ENCODE measurements around the gene SCN1B. TPM values are rescaled to one million over a fixed set of nuclear protein-coding genes. Genes with fewer than 3 reads are reported as not detected.

The SCN1B gene
- polyA plus RNA-seq, 1 donor from 2014 or later, result 1.5 TPM

DNA sequence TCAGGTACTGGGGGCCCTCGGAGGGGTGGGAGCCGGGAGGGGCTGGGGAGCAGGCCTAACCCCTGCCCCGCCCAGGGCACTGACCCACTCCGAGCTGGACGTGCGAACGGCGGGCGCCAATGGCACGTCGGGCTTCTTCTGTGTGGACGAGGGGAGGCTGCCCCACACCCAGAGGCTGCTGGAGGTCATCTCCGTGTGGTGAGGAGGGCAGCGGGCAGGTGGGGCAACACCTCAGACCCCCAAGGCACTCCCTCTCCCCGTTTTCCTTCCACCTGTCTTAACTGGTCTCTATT is 29.5 kb downstream of the SCN1B start:
- no peaks in the 10 kb centered on the region for H3K27me3 ChIP-seq (ENCODE audit: insufficient read depth, low read depth, low read length)

DNA sequence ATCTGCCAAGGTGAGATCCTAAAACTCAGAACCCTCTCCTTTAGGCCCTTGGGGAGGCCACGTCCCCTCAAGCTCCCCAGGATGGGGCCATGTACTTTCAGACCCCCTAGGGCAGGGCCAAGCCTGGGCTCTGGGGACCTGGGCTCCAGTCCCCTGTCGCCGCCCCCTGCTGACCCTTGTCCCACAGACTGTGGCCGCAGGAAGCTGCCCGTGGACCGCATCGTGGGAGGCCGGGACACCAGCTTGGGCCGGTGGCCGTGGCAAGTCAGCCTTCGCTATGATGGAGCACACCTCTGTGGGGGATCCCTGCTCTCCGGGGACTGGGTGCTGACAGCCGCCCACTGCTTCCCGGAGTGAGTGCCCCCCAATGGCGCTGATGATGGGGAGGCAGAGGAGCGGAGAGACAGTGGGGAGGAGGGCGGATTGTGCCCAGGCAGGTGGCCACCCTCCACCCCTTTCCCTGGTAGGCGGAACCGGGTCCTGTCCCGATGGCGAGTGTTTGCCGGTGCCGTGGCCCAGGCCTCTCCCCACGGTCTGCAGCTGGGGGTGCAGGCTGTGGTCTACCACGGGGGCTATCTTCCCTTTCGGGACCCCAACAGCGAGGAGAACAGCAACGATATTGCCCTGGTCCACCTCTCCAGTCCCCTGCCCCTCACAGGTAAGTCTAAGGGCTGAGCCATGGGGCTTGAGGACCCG is 30.0 kb downstream of the SCN1B start:
- H3K9me3 ChIP-seq (ENCODE audit: low read length), result no peaks in the 10 kb centered on the region
- H3K9ac ChIP-seq (ENCODE audit: low read length), result no peak overlapping the region
- no peaks in the 10 kb centered on the region for H3K36me3 ChIP-seq (ENCODE audit: insufficient read depth, low read length)
- no peaks in the 10 kb centered on the region for H3K79me2 ChIP-seq (replicated peaks; ENCODE audit: insufficient read depth, low read length)
- no peaks in the 10 kb centered on the region for H3K9me2 ChIP-seq (ENCODE audit: insufficient read depth, low read length)
- H3K4me3 ChIP-seq (ENCODE audit: low read length), result no peak overlapping the region
- TF ChIP-seq EZH2 (IDR thresholded peaks at IDR 0.05; ENCODE audit: borderline replicate concordance, insufficient read depth, low read length, poor library complexity, severe bottlenecking) (no peak), SMC3 (conservative IDR thresholded peaks at IDR 0.05; ENCODE audit: poor library complexity) (no peak), RAD21 (conservative IDR thresholded peaks at IDR 0.05) (no peak), EP300 (conservative IDR thresholded peaks at IDR 0.05; ENCODE audit: poor library complexity, severe bottlenecking) (no peak)
- TF ChIP-seq, protein P1, sequence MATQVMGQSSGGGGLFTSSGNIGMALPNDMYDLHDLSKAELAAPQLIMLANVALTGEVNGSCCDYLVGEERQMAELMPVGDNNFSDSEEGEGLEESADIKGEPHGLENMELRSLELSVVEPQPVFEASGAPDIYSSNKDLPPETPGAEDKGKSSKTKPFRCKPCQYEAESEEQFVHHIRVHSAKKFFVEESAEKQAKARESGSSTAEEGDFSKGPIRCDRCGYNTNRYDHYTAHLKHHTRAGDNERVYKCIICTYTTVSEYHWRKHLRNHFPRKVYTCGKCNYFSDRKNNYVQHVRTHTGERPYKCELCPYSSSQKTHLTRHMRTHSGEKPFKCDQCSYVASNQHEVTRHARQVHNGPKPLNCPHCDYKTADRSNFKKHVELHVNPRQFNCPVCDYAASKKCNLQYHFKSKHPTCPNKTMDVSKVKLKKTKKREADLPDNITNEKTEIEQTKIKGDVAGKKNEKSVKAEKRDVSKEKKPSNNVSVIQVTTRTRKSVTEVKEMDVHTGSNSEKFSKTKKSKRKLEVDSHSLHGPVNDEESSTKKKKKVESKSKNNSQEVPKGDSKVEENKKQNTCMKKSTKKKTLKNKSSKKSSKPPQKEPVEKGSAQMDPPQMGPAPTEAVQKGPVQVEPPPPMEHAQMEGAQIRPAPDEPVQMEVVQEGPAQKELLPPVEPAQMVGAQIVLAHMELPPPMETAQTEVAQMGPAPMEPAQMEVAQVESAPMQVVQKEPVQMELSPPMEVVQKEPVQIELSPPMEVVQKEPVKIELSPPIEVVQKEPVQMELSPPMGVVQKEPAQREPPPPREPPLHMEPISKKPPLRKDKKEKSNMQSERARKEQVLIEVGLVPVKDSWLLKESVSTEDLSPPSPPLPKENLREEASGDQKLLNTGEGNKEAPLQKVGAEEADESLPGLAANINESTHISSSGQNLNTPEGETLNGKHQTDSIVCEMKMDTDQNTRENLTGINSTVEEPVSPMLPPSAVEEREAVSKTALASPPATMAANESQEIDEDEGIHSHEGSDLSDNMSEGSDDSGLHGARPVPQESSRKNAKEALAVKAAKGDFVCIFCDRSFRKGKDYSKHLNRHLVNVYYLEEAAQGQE (IDR thresholded peaks at IDR 0.05; ENCODE audit: borderline replicate concordance), result no peak
- TF ChIP-seq, protein P2, sequence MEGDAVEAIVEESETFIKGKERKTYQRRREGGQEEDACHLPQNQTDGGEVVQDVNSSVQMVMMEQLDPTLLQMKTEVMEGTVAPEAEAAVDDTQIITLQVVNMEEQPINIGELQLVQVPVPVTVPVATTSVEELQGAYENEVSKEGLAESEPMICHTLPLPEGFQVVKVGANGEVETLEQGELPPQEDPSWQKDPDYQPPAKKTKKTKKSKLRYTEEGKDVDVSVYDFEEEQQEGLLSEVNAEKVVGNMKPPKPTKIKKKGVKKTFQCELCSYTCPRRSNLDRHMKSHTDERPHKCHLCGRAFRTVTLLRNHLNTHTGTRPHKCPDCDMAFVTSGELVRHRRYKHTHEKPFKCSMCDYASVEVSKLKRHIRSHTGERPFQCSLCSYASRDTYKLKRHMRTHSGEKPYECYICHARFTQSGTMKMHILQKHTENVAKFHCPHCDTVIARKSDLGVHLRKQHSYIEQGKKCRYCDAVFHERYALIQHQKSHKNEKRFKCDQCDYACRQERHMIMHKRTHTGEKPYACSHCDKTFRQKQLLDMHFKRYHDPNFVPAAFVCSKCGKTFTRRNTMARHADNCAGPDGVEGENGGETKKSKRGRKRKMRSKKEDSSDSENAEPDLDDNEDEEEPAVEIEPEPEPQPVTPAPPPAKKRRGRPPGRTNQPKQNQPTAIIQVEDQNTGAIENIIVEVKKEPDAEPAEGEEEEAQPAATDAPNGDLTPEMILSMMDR (IDR thresholded peaks at IDR 0.05; ENCODE audit: poor library complexity, severe bottlenecking), result no peak
- no peak overlapping the region for H3K4me2 ChIP-seq (ENCODE audit: low read length)
- H3K27me3 ChIP-seq (ENCODE audit: insufficient read depth, low read depth, low read length), result no peaks in the 10 kb centered on the region
- H3K27ac ChIP-seq (ENCODE audit: low read length), result no peak overlapping the region
- no peaks in the 10 kb centered on the region for H3F3A ChIP-seq (ENCODE audit: insufficient read depth, low read length, poor library complexity, severe bottlenecking)
- no peaks in the 10 kb centered on the region for H4K20me1 ChIP-seq (ENCODE audit: insufficient read depth)
- H2AFZ ChIP-seq (ENCODE audit: low read depth, low read length), result no peak overlapping the region

More for the DNA sequence above, 29.5 kb downstream of the SCN1B start:
- H3K9me3 ChIP-seq (ENCODE audit: low read length), result no peaks in the 10 kb centered on the region
- no peaks in the 10 kb centered on the region for H3K9me2 ChIP-seq (ENCODE audit: insufficient read depth, low read length)
- TF ChIP-seq RAD21 (conservative IDR thresholded peaks at IDR 0.05), result no peak
- TF ChIP-seq, protein P2 (IDR thresholded peaks at IDR 0.05; ENCODE audit: poor library complexity, severe bottlenecking), result no peak
- TF ChIP-seq EP300 (conservative IDR thresholded peaks at IDR 0.05; ENCODE audit: poor library complexity, severe bottlenecking), result no peak
- no peak for TF ChIP-seq TAF1 (IDR thresholded peaks at IDR 0.05; ENCODE audit: low read depth)
- no peak for TF ChIP-seq MXI1 (conservative IDR thresholded peaks at IDR 0.05; ENCODE audit: poor library complexity, severe bottlenecking)
- no peak for TF ChIP-seq EZH2 (IDR thresholded peaks at IDR 0.05; ENCODE audit: borderline replicate concordance, insufficient read depth, low read length, poor library complexity, severe bottlenecking)
- TF ChIP-seq SMC3 (conservative IDR thresholded peaks at IDR 0.05; ENCODE audit: poor library complexity), result no peak
- TF ChIP-seq, protein P1 (IDR thresholded peaks at IDR 0.05; ENCODE audit: borderline replicate concordance), result no peak
- TF ChIP-seq POLR2AphosphoS5 (IDR thresholded peaks at IDR 0.05), result no peak
- H3K27ac ChIP-seq (ENCODE audit: low read length), result no peak overlapping the region
- no peak overlapping the region for H3K4me3 ChIP-seq (ENCODE audit: low read length)
- H3K79me2 ChIP-seq (replicated peaks; ENCODE audit: insufficient read depth, low read length), result no peaks in the 10 kb centered on the region
- H3K36me3 ChIP-seq (ENCODE audit: insufficient read depth, low read length), result no peaks in the 10 kb centered on the region
- no peaks in the 10 kb centered on the region for H3F3A ChIP-seq (ENCODE audit: insufficient read depth, low read length, poor library complexity, severe bottlenecking)
- no peak overlapping the region for H3K4me2 ChIP-seq (ENCODE audit: low read length)
- no peaks in the 10 kb centered on the region for H4K20me1 ChIP-seq (ENCODE audit: insufficient read depth)
- no peak overlapping the region for H3K9ac ChIP-seq (ENCODE audit: low read length)
- H2AFZ ChIP-seq (ENCODE audit: low read depth, low read length), result no peak overlapping the region

All from neural cell (in vitro differentiated cells).